LNCAP (cell line): Measurements from ENCODE around the gene ALDOB.
"Not testable (repeated sequence)": the region's sequence is repeated elsewhere in the genome, so short reads cannot be mapped to it uniquely, and the experiment has no call there.

ENCODE experiments used
- TF ChIP-seq, protein P1 (sequence below): fragments of 450-650 bp; IDR thresholded peaks from 2 replicates; pipeline ENCODE4 v1.5.1; 2017; ENCODE audit warnings: mild to moderate bottlenecking

Gene ALDOB

DNA sequence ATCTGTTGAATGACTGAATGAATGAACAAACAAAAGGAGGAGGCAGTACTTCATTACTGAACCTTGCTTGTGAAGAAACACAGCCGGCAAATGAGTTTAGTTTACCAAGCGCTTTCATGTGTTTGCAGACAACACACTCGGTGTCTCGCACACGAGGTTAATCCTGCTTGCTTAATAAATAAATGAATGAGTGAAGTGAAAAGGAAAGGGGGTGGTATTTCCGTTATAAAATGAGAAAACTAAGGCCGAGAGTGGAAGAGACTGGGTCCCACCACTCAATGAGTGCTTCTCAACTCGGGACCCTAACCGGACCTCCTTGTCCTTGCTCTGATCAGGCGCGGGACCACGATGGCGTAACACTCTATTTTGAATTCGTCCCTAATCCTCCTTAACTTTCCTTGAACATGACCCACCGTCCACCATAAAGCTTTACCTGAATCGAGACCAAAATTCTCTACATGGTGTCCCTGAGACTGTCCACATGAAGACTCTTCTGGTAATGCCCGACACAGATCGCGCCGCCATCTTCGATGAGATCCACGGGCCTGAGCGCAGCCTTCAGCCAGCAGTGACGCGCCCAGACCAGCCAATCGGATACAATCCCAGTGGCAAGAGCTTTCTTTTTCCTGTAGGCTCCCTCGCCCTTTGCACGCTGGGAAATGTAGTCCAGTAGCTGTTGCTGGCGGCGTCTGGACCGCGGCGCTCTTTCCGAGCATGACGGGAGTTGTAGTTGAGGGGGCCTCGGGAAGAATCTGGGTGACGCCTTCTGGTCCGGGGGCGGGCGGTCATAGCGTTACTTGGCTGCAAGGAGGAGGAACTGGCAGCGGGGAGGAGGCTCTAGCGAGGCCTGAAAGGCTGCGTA is 37.3 kb downstream of the ALDOB start, which contains the start of the genes MRPL50 and ZNF189:
Gene MRPL50 (minus strand): TSS at position 551 of the 862 bp plus-strand sequence. CDS start 26 bp downstream, at position 525.
Gene ZNF189 (plus strand): TSS at position 784 of the 862 bp plus-strand sequence. CDS start 306 bp downstream, outside the sequence.
- TF ChIP-seq, protein P1, sequence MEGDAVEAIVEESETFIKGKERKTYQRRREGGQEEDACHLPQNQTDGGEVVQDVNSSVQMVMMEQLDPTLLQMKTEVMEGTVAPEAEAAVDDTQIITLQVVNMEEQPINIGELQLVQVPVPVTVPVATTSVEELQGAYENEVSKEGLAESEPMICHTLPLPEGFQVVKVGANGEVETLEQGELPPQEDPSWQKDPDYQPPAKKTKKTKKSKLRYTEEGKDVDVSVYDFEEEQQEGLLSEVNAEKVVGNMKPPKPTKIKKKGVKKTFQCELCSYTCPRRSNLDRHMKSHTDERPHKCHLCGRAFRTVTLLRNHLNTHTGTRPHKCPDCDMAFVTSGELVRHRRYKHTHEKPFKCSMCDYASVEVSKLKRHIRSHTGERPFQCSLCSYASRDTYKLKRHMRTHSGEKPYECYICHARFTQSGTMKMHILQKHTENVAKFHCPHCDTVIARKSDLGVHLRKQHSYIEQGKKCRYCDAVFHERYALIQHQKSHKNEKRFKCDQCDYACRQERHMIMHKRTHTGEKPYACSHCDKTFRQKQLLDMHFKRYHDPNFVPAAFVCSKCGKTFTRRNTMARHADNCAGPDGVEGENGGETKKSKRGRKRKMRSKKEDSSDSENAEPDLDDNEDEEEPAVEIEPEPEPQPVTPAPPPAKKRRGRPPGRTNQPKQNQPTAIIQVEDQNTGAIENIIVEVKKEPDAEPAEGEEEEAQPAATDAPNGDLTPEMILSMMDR, result no peak

DNA sequence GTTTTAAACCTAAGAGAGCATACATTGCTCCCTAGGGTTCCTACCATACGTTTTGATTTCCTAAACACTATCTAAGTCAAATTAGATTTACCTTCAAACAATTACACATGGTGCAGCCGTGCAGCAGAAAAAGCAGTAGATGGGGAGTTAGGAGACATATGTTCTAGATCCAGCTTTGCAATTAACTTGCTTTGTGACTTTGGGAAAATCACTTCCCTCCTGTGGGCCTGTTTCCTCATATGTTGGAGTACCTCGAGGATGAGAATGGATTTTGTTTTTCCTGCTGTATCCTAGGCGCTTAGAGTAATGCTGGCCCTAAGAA is 37.9 kb downstream of the ALDOB start:
- TF ChIP-seq, protein P1, result no peak

DNA sequence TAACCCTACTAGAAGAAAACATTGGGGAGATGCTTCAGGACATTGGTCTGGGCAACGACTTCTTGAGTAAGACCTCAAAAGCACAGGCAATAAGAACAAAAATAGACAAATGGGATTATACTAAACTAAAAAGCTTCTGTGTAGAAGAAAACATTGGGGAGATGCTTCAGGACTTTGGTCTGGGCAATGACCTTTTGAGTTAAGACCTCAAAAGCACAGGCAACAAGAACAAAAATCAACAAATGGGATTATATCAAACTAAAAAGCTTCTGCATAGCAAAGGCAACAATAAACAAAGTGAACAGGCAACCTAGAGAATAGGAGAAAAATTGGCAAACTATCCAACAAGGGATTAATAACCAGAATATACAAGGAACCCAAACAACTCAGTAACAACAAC is 40.9 kb downstream of the ALDOB start:
- TF ChIP-seq, protein P1, result no peak

DNA sequence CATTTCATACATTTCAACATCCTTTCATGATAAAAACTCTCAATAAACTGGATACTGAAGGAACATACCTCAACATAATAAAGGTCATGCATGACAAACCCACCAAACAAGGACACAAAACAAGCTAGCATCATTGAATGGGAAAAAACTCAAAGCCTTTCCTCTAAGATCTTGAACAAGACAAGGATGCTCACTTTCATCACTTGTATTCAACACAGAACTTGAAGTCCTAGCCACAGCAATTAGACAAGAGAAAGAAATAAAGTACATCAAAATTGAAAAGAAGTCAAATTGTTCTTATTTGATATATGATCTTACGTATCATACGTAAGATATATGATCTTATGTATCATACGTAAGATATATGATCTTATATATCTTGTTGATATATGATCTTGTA is 42.4 kb downstream of the ALDOB start:
- TF ChIP-seq, protein P1, result no peak

DNA sequence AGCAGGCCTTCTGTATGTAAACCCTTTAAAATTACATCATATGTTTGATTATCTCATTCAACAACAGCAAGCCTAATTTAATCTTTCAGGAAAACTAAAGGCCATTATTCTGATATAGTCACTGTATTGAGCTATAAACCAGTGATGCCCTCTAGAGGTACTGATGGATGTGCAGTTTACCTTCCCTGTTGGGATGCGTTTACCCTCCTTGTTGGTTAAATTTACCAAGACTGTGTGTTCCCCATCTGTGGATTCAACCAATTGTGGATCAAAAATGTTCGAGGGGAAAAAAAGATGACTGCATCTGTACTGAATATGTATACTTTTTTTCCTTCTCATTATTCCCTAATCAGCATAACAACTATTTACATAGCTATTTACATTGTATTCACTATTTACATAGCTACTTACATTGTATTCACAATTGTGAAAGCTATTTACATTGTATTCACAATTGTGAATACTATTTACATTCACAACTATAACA is 47.0 kb downstream of the ALDOB start:
- TF ChIP-seq, protein P1, result peak; percentile 59

DNA sequence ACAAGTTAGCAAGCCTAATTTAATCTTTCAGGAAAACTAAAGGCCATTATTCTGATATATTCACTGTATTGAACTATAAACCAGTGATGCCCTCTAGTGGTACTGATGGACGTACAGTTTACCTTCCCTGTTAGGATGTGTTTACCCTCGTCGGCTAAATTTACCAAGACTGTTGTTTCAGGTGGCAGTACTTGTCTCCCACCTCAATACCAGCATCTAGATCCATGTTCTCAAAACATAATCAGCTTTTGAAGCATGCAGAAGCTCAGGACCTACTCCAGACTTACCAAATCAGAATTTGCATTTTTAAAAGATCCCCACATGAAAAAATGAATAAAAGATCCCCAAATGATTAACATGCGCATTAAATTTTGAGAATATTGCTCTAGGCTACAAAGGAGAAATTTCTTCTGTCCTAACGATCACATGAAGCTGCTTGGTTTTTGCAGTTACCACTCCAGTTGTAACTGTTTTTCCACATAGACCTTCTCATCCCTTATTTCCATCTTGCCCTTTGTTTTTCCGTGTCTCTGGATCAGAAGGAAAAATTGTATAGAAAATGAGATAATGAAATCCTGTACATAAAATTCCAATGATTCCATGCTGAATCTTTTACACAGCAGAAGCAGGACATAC is 47.6 kb downstream of the ALDOB start:
- TF ChIP-seq, protein P1, result peak; percentile 60

DNA sequence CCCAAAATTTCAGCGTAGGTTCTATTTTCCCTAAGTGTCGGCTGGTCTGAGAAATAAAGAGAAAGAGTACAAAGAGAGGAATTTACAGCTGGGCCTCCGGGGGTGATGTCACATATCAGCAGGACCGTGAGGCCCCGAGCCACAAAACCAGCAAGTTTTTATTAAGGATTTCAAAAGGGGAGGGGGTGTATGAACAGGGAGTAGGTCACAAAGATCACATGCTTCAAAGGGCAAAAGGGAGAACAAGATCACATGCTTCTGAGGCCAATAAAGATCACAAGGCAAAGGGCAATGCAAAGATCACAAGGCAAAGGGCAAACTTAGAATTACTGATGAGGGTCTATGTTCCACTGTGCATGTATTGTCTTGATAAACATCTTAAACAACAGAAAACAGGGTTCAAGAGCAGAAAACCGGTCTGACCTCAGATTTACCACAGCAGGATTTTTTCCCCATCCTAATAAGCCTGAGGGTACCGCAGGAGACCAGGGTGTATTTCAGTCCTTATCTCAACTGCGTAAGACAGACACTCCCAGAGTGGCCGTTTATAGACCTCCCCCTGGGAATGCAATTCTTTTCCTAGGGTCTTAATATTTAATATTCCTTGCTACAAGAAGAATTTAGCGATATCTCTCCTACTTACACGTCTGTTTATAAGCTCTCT is 50.6 kb downstream of the ALDOB start, which contains the start of gene BAAT:
Gene BAAT (minus strand): TSS at position 134 of the 664 bp plus-strand sequence. CDS start 13,602 bp downstream, outside the sequence.
- TF ChIP-seq, protein P1, result not testable (repeated sequence)
